ENCODE results near the gene MOG.
A peak's percentile ranks its signal among the peaks of the same experiment; 100 is the strongest.

MOG gene

DNA sequence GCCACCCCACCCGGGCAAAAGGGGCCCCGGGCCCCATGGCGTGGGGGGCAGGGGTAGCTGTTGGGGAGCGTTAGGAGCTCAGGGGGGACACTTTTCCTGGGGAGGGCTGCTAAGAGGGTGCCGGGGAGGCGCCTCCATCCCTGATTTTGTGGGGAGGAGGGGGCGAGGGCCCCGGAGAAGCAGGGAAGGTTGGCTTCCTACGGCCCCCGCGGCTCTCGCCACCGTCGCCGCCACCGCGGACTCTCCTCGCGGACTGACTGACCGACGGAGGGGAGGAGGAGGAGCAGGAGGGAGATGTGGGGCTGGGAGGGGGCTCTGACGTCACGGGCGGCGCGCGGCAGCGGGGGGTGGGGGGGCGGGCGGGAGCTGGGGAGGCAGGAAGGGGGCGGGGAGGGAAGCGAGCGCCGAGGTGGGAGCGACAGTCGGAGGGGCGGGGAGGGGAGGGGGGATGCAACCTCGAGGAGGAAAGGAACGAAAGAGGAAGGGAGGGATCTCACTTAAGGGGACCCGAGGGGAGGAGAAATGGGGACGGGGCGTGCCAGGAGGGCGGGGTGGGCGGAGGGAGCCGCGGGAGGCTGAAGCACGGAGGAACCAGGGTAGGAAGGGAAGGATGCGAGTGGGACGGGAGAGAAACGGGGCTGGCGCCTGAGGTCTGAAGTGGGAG, 29.0 kb upstream of the MOG start:
- Histone ChIP-seq H3K36me3 (ENCODE audit: control insufficient read depth in 2 of 2, insufficient read depth in 2 of 2, low read length in 2 of 2) (peaks cover 7 to 9% of the 10 kb centered on the region in 2 donors), H3K9ac (ENCODE audit: low read length in 2 of 2) (peak overlapping the region; percentile 75 to 76), H3K9me3 (ENCODE audit: control insufficient read depth in 2 of 2, low read length in 2 of 2) (no peaks in the 10 kb centered on the region), H3K4me1 (ENCODE audit: control insufficient read depth, insufficient read depth, low read length) (peaks cover 29% of the 10 kb centered on the region), H3K27me3 (ENCODE audit: control insufficient read depth in 1 of 2, insufficient read depth in 2 of 2, low read length in 2 of 2) (no peaks in the 10 kb centered on the region), H3K4me3 (ENCODE audit: low read length in 2 of 2) (peak overlapping the region; percentile 71 to 80), H3K27ac (ENCODE audit: low read length) (peak overlapping the region; percentile 78)

GRCh38 chr6:29628419-29629281, 28.2 kb upstream of the MOG start:
- peak overlapping the region; percentile 73 to 75 for H3K9ac ChIP-seq (ENCODE audit: low read length in 2 of 2)
- H3K4me3 ChIP-seq (ENCODE audit: low read length in 2 of 2), result peak overlapping the region; percentile 71 to 80
- peak overlapping the region; percentile 78 for H3K27ac ChIP-seq (ENCODE audit: low read length)
- no peaks in the 10 kb centered on the region for H3K27me3 ChIP-seq (ENCODE audit: control insufficient read depth in 1 of 2, insufficient read depth in 2 of 2, low read length in 2 of 2)
- peaks cover under 1 to 2% of the 10 kb centered on the region in 2 donors for H3K36me3 ChIP-seq (ENCODE audit: control insufficient read depth in 2 of 2, insufficient read depth in 2 of 2, low read length in 2 of 2)
- peaks cover 34% of the 10 kb centered on the region for H3K4me1 ChIP-seq (ENCODE audit: control insufficient read depth, insufficient read depth, low read length)
- H3K9me3 ChIP-seq (ENCODE audit: control insufficient read depth in 2 of 2, low read length in 2 of 2), result no peaks in the 10 kb centered on the region

- Histone ChIP-seq H3K4me1 (ENCODE audit: control insufficient read depth, insufficient read depth, low read length) (peaks cover 37% of the 10 kb centered on the region), H3K36me3 (ENCODE audit: control insufficient read depth in 2 of 2, insufficient read depth in 2 of 2, low read length in 2 of 2) (no peaks in the 10 kb centered on the region), H3K27me3 (ENCODE audit: control insufficient read depth in 1 of 2, insufficient read depth in 2 of 2, low read length in 2 of 2) (no peaks in the 10 kb centered on the region), H3K27ac (ENCODE audit: low read length) (no peak overlapping the region), H3K9me3 (ENCODE audit: control insufficient read depth in 2 of 2, low read length in 2 of 2) (no peaks in the 10 kb centered on the region), H3K9ac (ENCODE audit: low read length in 2 of 2) (no peak overlapping the region), H3K4me3 (ENCODE audit: low read length in 2 of 2) (no peak overlapping the region)
These were observed 27.3 kb upstream of the MOG start for GRCh38 chr6:29629571-29629970.

DNA sequence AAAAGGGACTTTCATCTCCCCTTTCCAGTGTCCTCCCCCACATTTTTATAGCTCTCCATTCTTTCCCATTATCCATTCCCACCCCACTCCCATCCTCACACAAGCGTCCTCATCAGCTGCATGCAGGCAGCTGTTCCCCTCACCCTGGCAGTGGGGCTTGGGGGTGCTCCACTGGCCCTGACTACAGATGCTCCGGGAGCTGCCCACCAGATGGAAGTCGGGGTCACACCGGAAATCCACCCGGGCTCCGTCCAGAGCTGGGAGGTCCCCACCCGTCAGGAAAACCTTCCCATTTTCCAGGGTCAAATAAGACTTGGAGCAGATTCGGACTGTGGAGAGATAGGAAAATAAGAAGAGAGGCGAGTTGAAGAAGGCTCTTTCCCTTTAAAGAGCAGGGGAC, 26.6 kb upstream of the MOG start:
- Histone ChIP-seq H3K4me3 (ENCODE audit: low read length in 2 of 2) (no peak overlapping the region), H3K36me3 (ENCODE audit: control insufficient read depth in 2 of 2, insufficient read depth in 2 of 2, low read length in 2 of 2) (no peaks in the 10 kb centered on the region), H3K27ac (ENCODE audit: low read length) (no peak overlapping the region), H3K4me1 (ENCODE audit: control insufficient read depth, insufficient read depth, low read length) (peaks cover 37% of the 10 kb centered on the region), H3K9me3 (ENCODE audit: control insufficient read depth in 2 of 2, low read length in 2 of 2) (no peaks in the 10 kb centered on the region), H3K9ac (ENCODE audit: low read length in 2 of 2) (no peak overlapping the region), H3K27me3 (ENCODE audit: control insufficient read depth in 1 of 2, insufficient read depth in 2 of 2, low read length in 2 of 2) (no peaks in the 10 kb centered on the region)

DNA sequence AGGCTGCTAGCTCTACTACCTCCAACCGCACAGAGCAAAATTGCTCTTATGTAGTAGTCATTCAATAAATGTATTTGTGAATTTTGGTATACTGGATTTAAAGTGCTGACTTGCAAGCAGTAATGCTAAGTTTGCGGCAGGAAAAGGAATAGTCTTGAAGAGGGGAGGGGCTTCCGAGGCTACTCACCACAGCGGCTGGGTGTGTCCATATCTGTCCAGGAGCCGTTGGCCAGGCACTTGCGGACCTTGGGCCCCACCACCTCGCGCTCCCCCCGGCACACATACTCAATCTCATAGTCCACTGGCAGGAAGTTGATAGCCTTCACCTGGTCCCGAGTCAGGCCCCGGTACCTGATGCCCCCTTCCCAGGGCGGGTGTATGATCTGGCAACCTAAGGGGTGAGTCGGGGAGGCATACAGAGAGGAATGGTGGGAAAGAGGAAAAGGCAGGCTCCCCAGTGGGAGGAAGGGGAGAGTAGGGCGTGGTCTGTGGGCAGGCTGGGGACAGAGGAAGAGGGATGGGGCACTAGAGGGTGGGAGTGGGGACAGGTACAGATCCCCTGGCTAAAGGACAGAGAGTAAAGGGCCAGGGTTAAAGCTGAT, 25.6 kb upstream of the MOG start:
- Histone ChIP-seq H3K27ac (ENCODE audit: low read length) (no peak overlapping the region), H3K36me3 (ENCODE audit: control insufficient read depth in 2 of 2, insufficient read depth in 2 of 2, low read length in 2 of 2) (no peaks in the 10 kb centered on the region), H3K27me3 (ENCODE audit: control insufficient read depth in 1 of 2, insufficient read depth in 2 of 2, low read length in 2 of 2) (no peaks in the 10 kb centered on the region), H3K9me3 (ENCODE audit: control insufficient read depth in 2 of 2, low read length in 2 of 2) (no peaks in the 10 kb centered on the region), H3K4me1 (ENCODE audit: control insufficient read depth, insufficient read depth, low read length) (peaks cover 37% of the 10 kb centered on the region), H3K9ac (ENCODE audit: low read length in 2 of 2) (peak overlapping the region in 1 of 2 donors; percentile 5), H3K4me3 (ENCODE audit: low read length in 2 of 2) (no peak overlapping the region)

DNA sequence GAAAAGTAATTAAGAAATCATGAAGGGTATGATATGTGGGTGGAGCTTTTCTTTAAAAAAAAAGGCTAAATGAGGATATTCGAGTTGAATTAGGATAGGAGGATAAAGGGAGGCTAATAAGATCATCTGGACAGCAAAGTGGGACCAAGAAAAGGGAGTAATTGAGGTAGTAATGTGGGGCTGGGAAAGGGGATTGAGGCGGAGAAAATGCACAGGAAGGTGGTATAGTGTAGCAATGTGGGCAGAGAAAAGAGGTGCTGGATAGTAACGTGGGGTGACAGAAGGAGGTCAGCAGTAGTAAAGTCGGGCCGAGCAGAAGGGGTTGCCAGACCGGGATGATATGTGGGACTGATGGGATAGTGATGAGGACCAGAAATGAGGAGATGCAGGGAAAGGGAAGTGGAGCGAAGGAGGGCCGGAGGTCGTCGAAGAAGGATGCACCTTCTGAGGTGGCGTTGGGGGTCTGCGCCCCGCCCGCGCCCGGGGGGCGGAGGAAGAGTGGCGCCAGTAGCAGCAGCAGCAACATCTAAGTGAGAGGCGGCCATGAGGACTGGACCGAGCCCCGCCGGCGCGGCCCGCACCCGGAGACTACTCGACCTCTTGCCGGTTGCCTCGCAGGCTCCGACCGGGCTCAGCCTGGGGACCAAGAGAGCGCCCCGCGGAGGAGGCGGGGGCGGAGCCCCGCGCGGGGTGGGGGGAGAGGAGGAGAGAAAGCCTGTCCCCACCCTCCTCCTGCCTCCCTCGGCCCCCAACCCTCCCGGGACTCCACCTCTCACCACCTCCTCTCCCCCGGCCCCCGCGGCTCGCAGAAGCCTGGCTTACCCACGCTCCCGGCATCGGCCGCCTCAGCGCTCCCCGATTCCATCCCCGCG, 24.8 kb upstream of the MOG start:
- Histone ChIP-seq H3K4me3 (ENCODE audit: low read length in 2 of 2) (peak overlapping the region; percentile 57 to 87), H3K4me1 (ENCODE audit: control insufficient read depth, insufficient read depth, low read length) (peaks cover 37% of the 10 kb centered on the region), H3K36me3 (ENCODE audit: control insufficient read depth in 2 of 2, insufficient read depth in 2 of 2, low read length in 2 of 2) (no peaks in the 10 kb centered on the region), H3K27me3 (ENCODE audit: control insufficient read depth in 1 of 2, insufficient read depth in 2 of 2, low read length in 2 of 2) (no peaks in the 10 kb centered on the region), H3K9me3 (ENCODE audit: control insufficient read depth in 2 of 2, low read length in 2 of 2) (no peaks in the 10 kb centered on the region), H3K27ac (ENCODE audit: low read length) (peak overlapping the region; percentile 64), H3K9ac (ENCODE audit: low read length in 2 of 2) (peak overlapping the region; percentile 64 to 77)

DNA sequence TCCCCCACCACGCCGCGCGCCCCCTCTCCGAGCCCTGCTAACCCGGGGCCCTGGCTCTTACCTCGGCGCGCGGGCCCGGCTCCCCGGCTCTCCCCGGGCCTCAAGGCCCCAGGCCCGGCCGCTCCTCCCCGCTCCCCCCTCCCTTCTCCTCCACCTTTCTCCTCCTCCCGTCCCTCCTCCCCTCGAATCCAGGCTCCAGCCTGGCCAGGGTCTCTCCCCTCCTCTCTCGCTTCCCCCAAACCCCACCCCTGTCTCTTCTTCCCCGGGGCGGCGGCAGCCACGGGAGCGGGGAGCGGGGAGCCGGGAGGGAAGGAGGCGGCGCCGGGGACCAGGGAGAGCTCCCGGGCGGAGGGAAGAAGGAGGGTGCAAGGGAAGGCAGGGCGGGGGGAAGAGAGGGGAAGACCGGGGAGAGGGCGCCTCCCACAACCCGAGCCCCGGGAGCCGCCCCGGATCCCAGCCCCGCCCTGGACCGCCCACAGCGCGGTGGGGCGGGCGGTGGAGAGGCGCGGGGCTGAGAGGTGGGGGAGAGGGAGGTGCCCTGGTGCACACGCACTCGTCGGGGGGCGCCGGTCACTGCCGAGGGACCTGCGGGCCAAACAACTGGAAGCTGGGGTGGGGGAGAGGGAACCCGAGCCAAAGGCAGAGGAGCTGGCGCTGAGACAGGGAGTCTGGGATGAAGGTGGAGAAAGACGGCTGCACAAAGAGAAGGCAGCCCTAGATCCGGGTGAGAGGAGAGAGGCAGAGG, 23.9 kb upstream of the MOG start, which contains the start of gene GABBR1:
TSS of gene GABBR1 (minus strand) at position 395 of the 745 bp plus-strand sequence. CDS start 798 bp downstream, outside the sequence.
- no peaks in the 10 kb centered on the region for H3K9me3 ChIP-seq (ENCODE audit: control insufficient read depth in 2 of 2, low read length in 2 of 2)
- H3K36me3 ChIP-seq (ENCODE audit: control insufficient read depth in 2 of 2, insufficient read depth in 2 of 2, low read length in 2 of 2), result no peaks in the 10 kb centered on the region
- peaks cover 33% of the 10 kb centered on the region for H3K4me1 ChIP-seq (ENCODE audit: control insufficient read depth, insufficient read depth, low read length)
- peak within 1 kb of the TSS; percentile 72 to 77 for H3K9ac ChIP-seq (ENCODE audit: low read length in 2 of 2)
- peak within 1 kb of the TSS; percentile 64 for H3K27ac ChIP-seq (ENCODE audit: low read length)
- H3K4me3 ChIP-seq (ENCODE audit: low read length in 2 of 2), result peak within 1 kb of the TSS; percentile 57 to 87
- H3K27me3 ChIP-seq (ENCODE audit: control insufficient read depth in 1 of 2, insufficient read depth in 2 of 2, low read length in 2 of 2), result no peaks in the 10 kb centered on the region

- Histone ChIP-seq H3K4me1 (ENCODE audit: control insufficient read depth, insufficient read depth, low read length) (peaks cover 29% of the 10 kb centered on the region), H3K36me3 (ENCODE audit: control insufficient read depth in 2 of 2, insufficient read depth in 2 of 2, low read length in 2 of 2) (no peaks in the 10 kb centered on the region), H3K9me3 (ENCODE audit: control insufficient read depth in 2 of 2, low read length in 2 of 2) (no peaks in the 10 kb centered on the region), H3K9ac (ENCODE audit: low read length in 2 of 2) (peak overlapping the region; percentile 72 to 77), H3K27ac (ENCODE audit: low read length) (peak overlapping the region; percentile 64), H3K4me3 (ENCODE audit: low read length in 2 of 2) (peak overlapping the region; percentile 57 to 87), H3K27me3 (ENCODE audit: control insufficient read depth in 1 of 2, insufficient read depth in 2 of 2, low read length in 2 of 2) (no peaks in the 10 kb centered on the region)
These were observed 23.4 kb upstream of the MOG start for GRCh38 chr6:29633534-29633905.

DNA sequence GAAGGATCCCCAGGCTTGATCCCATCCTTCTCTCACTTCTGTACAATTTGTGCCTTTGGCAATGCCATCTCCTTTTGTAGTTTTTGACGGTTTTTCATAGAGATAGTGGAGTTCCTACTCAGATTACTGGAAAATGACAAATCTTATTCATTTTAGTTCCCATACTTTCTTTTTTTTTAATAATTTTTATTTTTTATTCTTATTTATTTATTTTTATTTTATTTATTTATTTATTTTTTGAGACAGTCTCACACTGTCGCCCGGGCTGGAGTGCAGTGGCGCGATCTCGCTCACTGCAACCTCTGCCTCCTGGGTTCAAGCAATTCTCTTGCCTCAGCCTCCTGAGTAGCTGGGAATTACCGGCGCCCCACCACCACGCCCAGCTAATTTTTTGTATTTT, 19.6 kb upstream of the MOG start:
- H3K27ac ChIP-seq (ENCODE audit: low read length), result no peak overlapping the region
- peaks cover 8% of the 10 kb centered on the region for H3K4me1 ChIP-seq (ENCODE audit: control insufficient read depth, insufficient read depth, low read length)
- no peak overlapping the region for H3K4me3 ChIP-seq (ENCODE audit: low read length in 2 of 2)
- H3K9me3 ChIP-seq (ENCODE audit: control insufficient read depth in 2 of 2, low read length in 2 of 2), result no peaks in the 10 kb centered on the region
- no peaks in the 10 kb centered on the region for H3K27me3 ChIP-seq (ENCODE audit: control insufficient read depth in 1 of 2, insufficient read depth in 2 of 2, low read length in 2 of 2)
- no peaks in the 10 kb centered on the region for H3K36me3 ChIP-seq (ENCODE audit: control insufficient read depth in 2 of 2, insufficient read depth in 2 of 2, low read length in 2 of 2)
- H3K9ac ChIP-seq (ENCODE audit: low read length in 2 of 2), result no peak overlapping the region

All from stomach smooth muscle (tissue), 2 donors.